HL-60 (cell line): ENCODE measurements around the gene FGF4.

Source experiments
- POLR2AphosphoS5 ChIP-seq: IDR thresholded peaks from 2 replicates; pipeline ENCODE4 v1.6.1; 2012; ENCODE audit warnings: low read depth
- TF ChIP-seq, protein P1 (sequence below): IDR thresholded peaks from one replicate; pipeline ENCODE4 v1.5.1; 2011; ENCODE audit warnings: low read length, control low read depth, inconsistent platforms; ENCODE audit not compliant: insufficient read depth

DNA sequence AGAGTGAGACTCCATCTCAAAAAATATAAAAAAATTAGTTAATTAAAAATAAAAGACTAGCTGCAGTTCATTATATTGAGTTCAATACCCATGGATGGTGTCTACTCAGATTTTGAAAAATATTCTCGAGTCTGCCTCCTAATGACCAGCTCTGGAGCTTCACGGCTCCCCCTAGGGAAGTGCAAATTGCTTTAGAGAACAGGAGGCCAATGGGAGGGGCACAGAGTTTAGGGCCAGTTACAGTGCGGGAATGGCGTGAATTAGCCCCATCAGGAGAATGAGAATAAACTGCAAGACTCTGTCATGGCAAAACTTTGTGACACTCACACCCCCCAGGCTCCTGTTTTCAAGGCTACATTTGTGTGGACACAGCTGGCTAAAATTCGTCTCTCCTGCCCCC, 4.6 kb downstream of the FGF4 start:
- TF ChIP-seq, protein P1, sequence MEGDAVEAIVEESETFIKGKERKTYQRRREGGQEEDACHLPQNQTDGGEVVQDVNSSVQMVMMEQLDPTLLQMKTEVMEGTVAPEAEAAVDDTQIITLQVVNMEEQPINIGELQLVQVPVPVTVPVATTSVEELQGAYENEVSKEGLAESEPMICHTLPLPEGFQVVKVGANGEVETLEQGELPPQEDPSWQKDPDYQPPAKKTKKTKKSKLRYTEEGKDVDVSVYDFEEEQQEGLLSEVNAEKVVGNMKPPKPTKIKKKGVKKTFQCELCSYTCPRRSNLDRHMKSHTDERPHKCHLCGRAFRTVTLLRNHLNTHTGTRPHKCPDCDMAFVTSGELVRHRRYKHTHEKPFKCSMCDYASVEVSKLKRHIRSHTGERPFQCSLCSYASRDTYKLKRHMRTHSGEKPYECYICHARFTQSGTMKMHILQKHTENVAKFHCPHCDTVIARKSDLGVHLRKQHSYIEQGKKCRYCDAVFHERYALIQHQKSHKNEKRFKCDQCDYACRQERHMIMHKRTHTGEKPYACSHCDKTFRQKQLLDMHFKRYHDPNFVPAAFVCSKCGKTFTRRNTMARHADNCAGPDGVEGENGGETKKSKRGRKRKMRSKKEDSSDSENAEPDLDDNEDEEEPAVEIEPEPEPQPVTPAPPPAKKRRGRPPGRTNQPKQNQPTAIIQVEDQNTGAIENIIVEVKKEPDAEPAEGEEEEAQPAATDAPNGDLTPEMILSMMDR = no peak
- no peak for TF ChIP-seq POLR2AphosphoS5
